Stimulated activated naive CD8-positive, alpha-beta T cell treated with anti-CD3 and anti-CD28 coated beads, Interleukin-15, amount 100 ng/mL, for 72 hours (primary cell): ENCODE results near the gene FAM120AOS.

Source experiments
- ATAC-seq: fragments of 150-1000 bp; cut with Tn5 transposase; 2 replicates; pipeline ENCODE4 v1.10.0; 2021; ENCODE audit warnings: mild to moderate bottlenecking, moderate library complexity
- DNase-seq, 2 donors: peaks; one replicate each; pipeline ENCODE4 v3.0.0; 2021 to 2022
- H3K27ac Mint-ChIP-seq, 2 donors: one replicate each; pipeline ENCODE4 v1.8.0; 2022; ENCODE audit warnings: mild to moderate bottlenecking in 2 of 2, mixed read lengths in 2 of 2, moderate library complexity in 2 of 2
- H3K27me3 Mint-ChIP-seq: one replicate; pipeline ENCODE4 v1.8.0; 2022; ENCODE audit warnings: mixed read lengths
- H3K4me1 Mint-ChIP-seq: one replicate; pipeline ENCODE4 v1.8.0; 2022; ENCODE audit warnings: mild to moderate bottlenecking, mixed read lengths
- H3K4me3 Mint-ChIP-seq, 2 donors: one replicate each; pipeline ENCODE4 v1.8.0; 2022; ENCODE audit warnings: mild to moderate bottlenecking in 2 of 2, mixed read lengths in 2 of 2, moderate library complexity in 1 of 2
- H3K9me3 Mint-ChIP-seq, 2 donors: one replicate each; pipeline ENCODE4 v1.8.0; 2022; ENCODE audit warnings: mixed read lengths in 2 of 2

FAM120AOS gene

DNA sequence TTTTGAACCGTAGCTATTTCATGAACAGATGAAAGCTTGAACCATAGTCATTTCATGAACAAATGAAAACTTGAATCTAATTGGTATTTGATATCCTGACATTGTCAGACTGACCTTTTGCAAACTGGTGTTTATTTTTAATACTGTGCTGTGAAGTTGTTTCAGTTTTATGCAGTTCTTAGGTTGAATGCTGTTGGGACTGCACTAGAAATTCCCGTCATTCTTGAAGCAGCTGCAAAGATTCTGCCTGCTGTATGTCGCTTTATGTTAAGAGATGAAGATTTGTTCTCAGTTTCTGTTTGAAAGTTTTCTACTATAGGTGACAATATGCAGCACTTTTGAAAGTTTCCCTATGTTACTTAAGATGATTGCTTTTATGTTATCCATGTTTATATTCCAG is 22.5 kb upstream of the FAM120AOS start:
- no peaks in the 10 kb centered on the region for H3K27me3 Mint-ChIP-seq
- H3K27ac Mint-ChIP-seq, result peak overlapping the region in 1 of 2 donors; percentile 93
- ATAC-seq (no peak), DNase-seq (no peak)
- no peaks in the 10 kb centered on the region for H3K9me3 Mint-ChIP-seq
- peaks cover 38% of the 10 kb centered on the region for H3K4me1 Mint-ChIP-seq
- H3K4me3 Mint-ChIP-seq, result no peak overlapping the region

- H3K4me3 Mint-ChIP-seq, result no peak overlapping the region
Observed at GRCh38 chr9:93475108-93475507, 21.7 kb upstream of the FAM120AOS start.

GRCh38 chr9:93473411-93473810 is 20.0 kb upstream of the FAM120AOS start:
- H3K4me1 Mint-ChIP-seq, result peaks cover 50% of the 10 kb centered on the region
- no peak overlapping the region for H3K4me3 Mint-ChIP-seq
- no peaks in the 10 kb centered on the region for H3K27me3 Mint-ChIP-seq
- DNase-seq, result no peak
- ATAC-seq, result no peak
- H3K9me3 Mint-ChIP-seq, result no peaks in the 10 kb centered on the region
- H3K27ac Mint-ChIP-seq, result no peak overlapping the region

More at GRCh38 chr9:93475108-93475507, 21.7 kb upstream of the FAM120AOS start:
- DNase-seq (no peak), ATAC-seq (no peak)
- Mint-ChIP-seq H3K9me3 (no peaks in the 10 kb centered on the region), H3K27me3 (no peaks in the 10 kb centered on the region), H3K27ac (peak overlapping the region; percentile 88 to 93), H3K4me1 (peaks cover 38% of the 10 kb centered on the region)

DNA sequence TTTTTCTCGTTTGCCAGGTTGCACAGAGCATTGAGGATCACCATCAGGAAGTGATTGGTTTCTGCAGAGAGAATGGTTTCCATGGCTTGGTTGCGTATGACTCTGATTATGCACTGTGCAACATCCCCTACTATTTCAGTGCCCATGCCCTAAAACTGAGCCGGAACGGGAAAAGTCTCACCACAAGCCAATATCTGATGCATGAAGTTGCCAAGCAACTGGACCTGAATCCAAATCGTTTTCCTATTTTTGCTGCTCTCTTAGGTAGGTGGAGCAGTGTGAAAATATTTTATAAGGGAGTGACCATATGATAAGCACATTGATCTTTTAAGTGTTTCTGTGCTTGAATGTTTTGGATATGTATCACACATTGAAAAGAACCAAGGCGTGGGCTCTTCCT is 17.7 kb upstream of the FAM120AOS start:
- no peak overlapping the region for H3K27ac Mint-ChIP-seq
- H3K4me1 Mint-ChIP-seq, result peaks cover 62% of the 10 kb centered on the region
- ATAC-seq, result no peak
- H3K27me3 Mint-ChIP-seq, result no peaks in the 10 kb centered on the region
- no peak overlapping the region for H3K4me3 Mint-ChIP-seq
- H3K9me3 Mint-ChIP-seq, result no peaks in the 10 kb centered on the region
- no peak for DNase-seq

DNA sequence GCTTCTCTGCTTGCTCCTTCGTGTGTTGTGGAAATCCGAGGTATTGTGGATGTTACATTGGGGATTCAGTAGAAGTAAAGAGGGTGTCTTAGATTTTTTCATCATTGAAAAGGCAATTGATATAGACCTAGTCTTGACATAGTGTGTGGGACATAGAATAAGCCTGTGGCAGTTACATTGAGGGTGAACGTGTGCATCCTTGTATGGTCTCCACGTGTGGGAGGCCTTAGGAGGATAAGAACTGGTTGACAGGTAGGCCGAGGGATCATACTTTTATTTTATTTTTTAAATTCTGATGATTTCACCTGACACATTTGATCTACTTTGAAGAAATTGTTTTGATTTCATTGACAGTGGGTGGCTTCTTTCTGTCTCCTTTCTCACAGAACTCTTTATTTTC is 17.0 kb upstream of the FAM120AOS start:
- no peak overlapping the region for H3K27ac Mint-ChIP-seq
- no peak overlapping the region for H3K4me3 Mint-ChIP-seq
- H3K4me1 Mint-ChIP-seq, result peaks cover 62% of the 10 kb centered on the region
- no peak for ATAC-seq
- no peaks in the 10 kb centered on the region for H3K9me3 Mint-ChIP-seq
- no peak for DNase-seq
- H3K27me3 Mint-ChIP-seq, result no peaks in the 10 kb centered on the region

DNA sequence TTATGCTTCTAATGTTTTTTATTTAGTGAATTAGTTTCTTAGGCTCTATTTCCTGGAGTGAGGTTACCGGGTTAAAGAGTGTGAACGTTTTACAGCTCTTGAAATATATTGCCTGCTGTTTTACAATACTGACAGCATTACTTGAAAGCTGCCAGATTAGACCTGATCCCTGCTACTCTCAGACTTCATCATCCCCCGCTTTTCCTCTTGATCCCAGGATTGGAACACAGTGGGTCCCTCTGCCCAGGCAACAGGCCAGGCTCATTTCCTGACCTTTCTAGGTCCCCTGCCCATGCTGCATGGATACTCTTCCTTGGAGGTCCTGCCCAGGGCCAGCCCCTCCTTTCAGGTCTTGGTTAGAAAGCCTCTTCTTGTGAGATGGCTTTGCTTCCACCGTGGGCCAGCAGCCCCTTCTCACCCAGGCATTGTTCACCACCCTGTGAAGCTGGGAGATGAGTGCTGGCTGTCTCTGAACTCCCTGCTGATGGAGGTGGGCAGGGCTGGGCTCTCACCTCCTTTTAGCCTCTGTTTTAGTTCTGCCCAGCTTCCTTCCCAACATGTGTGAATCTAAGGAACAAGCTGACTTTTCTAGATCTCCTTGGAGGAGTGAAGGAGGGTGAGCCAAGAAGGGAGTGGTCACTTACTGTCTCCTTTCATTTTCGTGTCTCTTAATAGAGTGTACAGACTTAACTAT is 15.5 kb upstream of the FAM120AOS start:
- Mint-ChIP-seq H3K27me3 (no peaks in the 10 kb centered on the region), H3K4me1 (peaks cover 68% of the 10 kb centered on the region), H3K9me3 (no peaks in the 10 kb centered on the region), H3K4me3 (peak overlapping the region; percentile 20 to 48), H3K27ac (peak overlapping the region; percentile 69 to 87)
- ATAC-seq (no peak), DNase-seq (no peak)

DNA sequence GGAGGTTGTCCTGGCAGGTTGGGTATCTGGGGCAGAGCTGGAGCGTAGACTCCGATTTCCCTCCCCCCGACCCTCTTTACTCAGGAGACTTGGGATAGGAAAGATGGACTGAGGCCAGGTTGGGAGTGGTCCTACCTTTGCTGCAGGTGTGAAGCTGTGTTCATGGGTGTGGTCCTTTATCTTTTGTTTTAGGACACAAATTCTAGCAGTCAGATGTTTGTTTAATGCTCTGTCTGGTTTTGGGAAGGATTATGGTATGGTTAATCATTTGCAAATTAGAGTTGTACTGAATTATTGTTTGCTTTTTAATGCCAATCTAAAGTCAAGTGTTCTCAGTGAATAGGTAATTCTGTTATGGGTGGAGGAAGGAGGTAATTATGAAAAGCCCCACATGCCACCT is 14.1 kb upstream of the FAM120AOS start:
- Mint-ChIP-seq H3K27me3 (no peaks in the 10 kb centered on the region), H3K4me1 (peaks cover 81% of the 10 kb centered on the region), H3K27ac (peak overlapping the region; percentile 48 to 91), H3K4me3 (peak overlapping the region; percentile 53 to 58), H3K9me3 (no peaks in the 10 kb centered on the region)
- no peak for ATAC-seq
- DNase-seq, result no peak

DNA sequence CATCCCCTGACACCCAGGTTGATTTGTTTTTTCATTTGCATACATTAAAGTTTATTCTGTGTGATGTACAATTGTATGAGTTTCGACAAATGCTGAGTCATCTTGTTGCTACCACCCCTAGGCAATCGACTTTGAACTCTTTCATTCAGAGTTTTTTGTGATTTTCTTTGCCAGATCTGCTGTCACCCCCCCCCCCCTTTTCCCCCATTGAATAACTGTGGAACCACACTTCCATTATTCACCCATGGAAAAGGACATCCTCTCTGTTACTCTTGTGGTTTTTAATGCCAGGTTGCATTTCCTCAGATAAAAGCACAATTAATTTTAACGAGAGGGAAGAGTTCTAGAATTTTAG is 13.7 kb upstream of the FAM120AOS start:
- ATAC-seq (no peak), DNase-seq (no peak)
- H3K4me3 Mint-ChIP-seq, result peak overlapping the region; percentile 53 to 58
- peaks cover 84% of the 10 kb centered on the region for H3K4me1 Mint-ChIP-seq
- peak overlapping the region in 1 of 2 donors; percentile 91 for H3K27ac Mint-ChIP-seq
- no peaks in the 10 kb centered on the region for H3K27me3 Mint-ChIP-seq
- H3K9me3 Mint-ChIP-seq, result no peaks in the 10 kb centered on the region

GRCh38 chr9:93466416-93467061 is 13.2 kb upstream of the FAM120AOS start:
- Mint-ChIP-seq H3K9me3 (no peaks in the 10 kb centered on the region), H3K4me1 (peaks cover 84% of the 10 kb centered on the region), H3K27me3 (no peaks in the 10 kb centered on the region), H3K4me3 (peak overlapping the region in 1 of 2 donors; percentile 31), H3K27ac (peak overlapping the region in 1 of 2 donors; percentile 55)
- DNase-seq (no peak), ATAC-seq (no peak)

DNA sequence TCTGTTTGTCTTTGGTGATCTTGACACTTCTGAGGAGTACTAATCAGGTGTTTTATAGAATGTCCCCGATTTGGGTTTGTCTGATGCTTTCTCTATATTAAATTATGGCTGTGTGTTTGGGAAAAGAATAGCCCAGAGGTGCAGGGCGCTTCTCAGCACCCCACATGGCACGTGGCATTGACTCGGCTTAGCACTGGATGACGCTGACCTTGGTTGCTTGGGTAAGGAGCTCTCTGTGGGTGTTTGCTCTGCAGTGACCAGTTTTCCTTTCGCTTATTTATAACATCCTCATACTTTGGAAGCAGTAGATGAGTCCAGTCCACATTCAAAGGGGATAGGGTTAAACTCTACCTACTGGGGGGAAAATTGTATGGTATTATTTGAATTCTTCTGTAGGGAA is 12.5 kb upstream of the FAM120AOS start:
- no peaks in the 10 kb centered on the region for H3K9me3 Mint-ChIP-seq
- DNase-seq (no peak), ATAC-seq (no peak)
- peaks cover 85% of the 10 kb centered on the region for H3K4me1 Mint-ChIP-seq
- peak overlapping the region in 1 of 2 donors; percentile 3 for H3K4me3 Mint-ChIP-seq
- peak overlapping the region; percentile 28 to 74 for H3K27ac Mint-ChIP-seq
- no peaks in the 10 kb centered on the region for H3K27me3 Mint-ChIP-seq

GRCh38 chr9:93464876-93465275 is 11.5 kb upstream of the FAM120AOS start:
- Mint-ChIP-seq H3K27ac (peak overlapping the region in 1 of 2 donors; percentile 36), H3K4me1 (peaks cover 82% of the 10 kb centered on the region), H3K27me3 (no peaks in the 10 kb centered on the region), H3K9me3 (no peaks in the 10 kb centered on the region), H3K4me3 (peak overlapping the region; percentile 63 to 65)
- ATAC-seq (no peak), DNase-seq (no peak)

- H3K4me1 Mint-ChIP-seq, result peaks cover 87% of the 10 kb centered on the region
- H3K9me3 Mint-ChIP-seq, result no peaks in the 10 kb centered on the region
- H3K27ac Mint-ChIP-seq, result peak overlapping the region; percentile 36 to 82
- DNase-seq, result no peak
- no peak for ATAC-seq
- H3K27me3 Mint-ChIP-seq, result no peaks in the 10 kb centered on the region
- H3K4me3 Mint-ChIP-seq, result peak overlapping the region; percentile 63 to 65
Observed at GRCh38 chr9:93464395-93464794, 11.0 kb upstream of the FAM120AOS start.

GRCh38 chr9:93463638-93464248 is 10.4 kb upstream of the FAM120AOS start:
- H3K9me3 Mint-ChIP-seq, result no peaks in the 10 kb centered on the region
- peak overlapping the region; percentile 82 to 86 for H3K27ac Mint-ChIP-seq
- DNase-seq (no peak), ATAC-seq (peak; percentile 74)
- no peaks in the 10 kb centered on the region for H3K27me3 Mint-ChIP-seq
- peak overlapping the region; percentile 63 to 65 for H3K4me3 Mint-ChIP-seq
- H3K4me1 Mint-ChIP-seq, result peaks cover 87% of the 10 kb centered on the region

- peaks cover 87% of the 10 kb centered on the region for H3K4me1 Mint-ChIP-seq
- no peak overlapping the region for H3K27ac Mint-ChIP-seq
- no peak overlapping the region for H3K4me3 Mint-ChIP-seq
- DNase-seq, result no peak
- H3K9me3 Mint-ChIP-seq, result no peaks in the 10 kb centered on the region
- ATAC-seq, result no peak
- H3K27me3 Mint-ChIP-seq, result no peaks in the 10 kb centered on the region
Observed at GRCh38 chr9:93461821-93462220, 8.4 kb upstream of the FAM120AOS start.

DNA sequence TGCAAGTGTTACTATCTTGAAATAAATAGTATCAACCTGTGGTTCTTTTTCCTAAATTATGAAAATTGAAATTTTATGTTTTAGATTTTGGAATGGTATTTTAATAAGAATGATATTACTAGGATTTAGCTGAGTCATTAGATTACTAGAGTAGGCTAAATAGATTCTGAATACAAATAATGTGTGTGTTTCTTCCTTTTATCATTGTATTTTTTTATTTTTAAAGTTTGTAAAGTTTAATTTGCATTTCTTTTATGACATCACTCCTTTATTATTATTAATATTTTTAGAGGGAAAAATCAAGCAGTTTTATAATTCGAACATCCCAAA is 8.0 kb upstream of the FAM120AOS start:
- ATAC-seq, result no peak
- Mint-ChIP-seq H3K27ac (no peak overlapping the region), H3K9me3 (no peaks in the 10 kb centered on the region), H3K4me1 (peaks cover 87% of the 10 kb centered on the region), H3K27me3 (no peaks in the 10 kb centered on the region), H3K4me3 (no peak overlapping the region)
- no peak for DNase-seq

DNA sequence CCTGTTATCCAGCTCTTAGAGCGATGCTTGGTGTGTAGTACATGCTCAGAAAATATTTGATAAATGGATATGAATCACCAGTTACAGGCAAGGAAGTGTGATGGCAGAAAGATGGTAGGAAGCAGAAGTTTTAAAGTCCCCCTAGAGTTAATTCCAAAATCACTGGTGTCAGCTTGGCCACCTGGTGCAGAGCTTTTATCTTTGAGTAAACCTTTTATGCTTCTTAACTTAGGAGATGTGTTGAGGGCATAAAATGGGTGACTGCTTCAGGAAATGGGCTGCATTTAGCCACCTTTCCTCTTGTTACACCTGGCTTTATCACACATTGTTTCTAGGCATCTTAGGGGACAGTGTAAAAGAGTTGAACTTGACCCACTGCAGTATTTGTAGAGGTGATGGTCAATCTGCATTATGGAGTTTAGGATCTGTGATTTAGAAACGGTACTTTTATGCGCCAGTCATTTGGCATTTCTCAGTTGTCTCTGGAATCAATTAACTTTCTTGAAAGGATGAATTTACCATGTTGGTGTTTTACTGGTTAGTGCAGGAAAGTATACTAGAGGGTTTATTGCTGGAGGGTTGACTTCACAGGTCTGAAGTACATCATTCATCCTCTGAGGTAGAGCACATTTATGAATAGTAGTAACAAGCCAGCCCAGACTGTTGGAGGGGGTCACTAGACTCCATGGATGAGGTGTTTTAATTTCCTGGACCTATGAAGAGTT is 7.5 kb upstream of the FAM120AOS start:
- no peaks in the 10 kb centered on the region for H3K27me3 Mint-ChIP-seq
- H3K27ac Mint-ChIP-seq, result peak overlapping the region in 1 of 2 donors; percentile 74
- no peaks in the 10 kb centered on the region for H3K9me3 Mint-ChIP-seq
- H3K4me3 Mint-ChIP-seq, result no peak overlapping the region
- peaks cover 86% of the 10 kb centered on the region for H3K4me1 Mint-ChIP-seq
- DNase-seq (no peak), ATAC-seq (peak; percentile 52)
